OCI-LY1 (cell line): ENCODE data around the gene SLC9A7.

Source experiments
- H2AFZ ChIP-seq: fragments of 200-600 bp; sonication (generic), shearing (Covaris generic); 2 replicates; pipeline ENCODE4 v1.6.0; 2014; ENCODE audit warnings: antibody characterized with exemption, mild to moderate bottlenecking, low read length
- H3F3A ChIP-seq: fragments of 200-600 bp; sonication (generic), shearing (Covaris generic); 2 replicates; pipeline ENCODE4 v1.6.0; 2014; ENCODE audit warnings: mild to moderate bottlenecking, antibody characterized with exemption, low read length, moderate library complexity; ENCODE audit not compliant: insufficient read depth
- H3K27ac ChIP-seq: fragments of 200-600 bp; sonication (generic); 2 replicates; pipeline ENCODE4 v1.5.1; 2014; ENCODE audit warnings: low read length, mixed run types, mild to moderate bottlenecking, low read depth; ENCODE audit not compliant: poor library complexity, severe bottlenecking
- H3K27me3 ChIP-seq: fragments of 200-600 bp; sonication (generic); 2 replicates; pipeline ENCODE4 v1.6.0; 2014; ENCODE audit warnings: antibody characterized with exemption, mild to moderate bottlenecking, low read length, moderate library complexity; ENCODE audit not compliant: insufficient read depth
- H3K36me3 ChIP-seq: fragments of 200-600 bp; sonication (generic); 2 replicates; pipeline ENCODE4 v1.6.1; 2014; ENCODE audit warnings: mild to moderate bottlenecking, antibody characterized with exemption, low read length, moderate library complexity, mixed read lengths; ENCODE audit not compliant: insufficient read depth
- H3K4me1 ChIP-seq: fragments of 200-600 bp; sonication (generic); 2 replicates; pipeline ENCODE4 v1.5.1; 2014; ENCODE audit warnings: mild to moderate bottlenecking, low read length, moderate library complexity; ENCODE audit not compliant: insufficient read depth, severe bottlenecking
- H3K4me2 ChIP-seq: fragments of 200-600 bp; sonication (generic), shearing (Covaris generic); 2 replicates; pipeline ENCODE4 v1.6.1; 2014; ENCODE audit warnings: low read length
- H3K4me3 ChIP-seq: fragments of 200-600 bp; sonication (generic); 2 replicates; pipeline ENCODE4 v1.5.1; 2014; ENCODE audit warnings: low read length, low read depth, mild to moderate bottlenecking, mixed read lengths; ENCODE audit not compliant: poor library complexity, severe bottlenecking
- H3K79me2 ChIP-seq: fragments of 200-600 bp; shearing (Covaris generic); 2 replicates; pipeline ENCODE4 v1.6.1; 2016; ENCODE audit warnings: mixed run types, low read length, mixed read lengths; ENCODE audit not compliant: insufficient read depth
- H3K9ac ChIP-seq: fragments of 200-600 bp; sonication (generic), shearing (Covaris generic); 2 replicates; pipeline ENCODE4 v1.6.1; 2014; ENCODE audit warnings: mild to moderate bottlenecking, low read length, mixed read lengths
- H3K9me2 ChIP-seq: fragments of 200-600 bp; sonication (generic), shearing (Covaris generic); 2 replicates; pipeline ENCODE4 v1.6.1; 2014; ENCODE audit warnings: low read depth, mild to moderate bottlenecking, low read length, mixed read lengths
- H3K9me3 ChIP-seq: fragments of 200-600 bp; shearing (Covaris generic); 2 replicates; pipeline ENCODE4 v1.6.1; 2014; ENCODE audit warnings: low read length, mixed read lengths
- H4K20me1 ChIP-seq: fragments of 200-600 bp; sonication (generic), shearing (Covaris generic); 2 replicates; pipeline ENCODE4 v1.6.0; 2016; ENCODE audit warnings: mild to moderate bottlenecking, low read length; ENCODE audit not compliant: insufficient read depth
- CTCF ChIP-seq: fragments of 200-600 bp; sonication (generic), shearing (Covaris generic); IDR thresholded peaks from 2 replicates; pipeline ENCODE4 v1.5.1; 2017; ENCODE audit warnings: mild to moderate bottlenecking, antibody characterized with exemption, low read length, moderate library complexity, mixed read lengths
- EZH2 ChIP-seq: fragments of 200-600 bp; sonication (generic), shearing (Covaris generic); IDR thresholded peaks from 2 replicates; pipeline ENCODE4 v1.8.0; 2017; ENCODE audit warnings: borderline replicate concordance, mixed run types, mild to moderate bottlenecking, antibody characterized with exemption, low read length, moderate library complexity, mixed read lengths

SLC9A7 gene

GRCh38 chrX:46559062-46559461 lies 199.9 kb downstream of the SLC9A7 start:
- H3K27me3 ChIP-seq, result no peaks in the 10 kb centered on the region

GRCh38 chrX:46554942-46555341 lies 204.0 kb downstream of the SLC9A7 start:
- Histone ChIP-seq H3K79me2 (no peaks in the 10 kb centered on the region), H3K36me3 (no peaks in the 10 kb centered on the region), H2AFZ (no peak overlapping the region), H3K9me2 (no peaks in the 10 kb centered on the region), H3K9ac (no peak overlapping the region), H3K27me3 (no peaks in the 10 kb centered on the region), H3K27ac (no peak overlapping the region), H4K20me1 (no peaks in the 10 kb centered on the region), H3K4me2 (no peak overlapping the region), H3K9me3 (no peaks in the 10 kb centered on the region), H3F3A (no peaks in the 10 kb centered on the region), H3K4me1 (no peaks in the 10 kb centered on the region), H3K4me3 (no peak overlapping the region)
- TF ChIP-seq CTCF, result 0 out of 2 replicates have a peak, but pooled peaks have one; percentile 8
- TF ChIP-seq EZH2, result no peak

More at GRCh38 chrX:46559062-46559461, 199.9 kb downstream of the SLC9A7 start:
- Histone ChIP-seq H4K20me1 (no peaks in the 10 kb centered on the region), H2AFZ (no peak overlapping the region), H3K4me2 (no peak overlapping the region), H3K36me3 (no peaks in the 10 kb centered on the region), H3K4me3 (no peak overlapping the region), H3K9ac (no peak overlapping the region), H3K27ac (no peak overlapping the region), H3K9me3 (no peaks in the 10 kb centered on the region), H3K4me1 (peaks cover 18% of the 10 kb centered on the region), H3F3A (no peaks in the 10 kb centered on the region), H3K9me2 (no peaks in the 10 kb centered on the region), H3K79me2 (no peaks in the 10 kb centered on the region)
- TF ChIP-seq CTCF (no peak), EZH2 (no peak)

GRCh38 chrX:46553935-46554334 lies 205.0 kb downstream of the SLC9A7 start:
- H3K4me3 ChIP-seq, result no peak overlapping the region
- H3K79me2 ChIP-seq, result no peaks in the 10 kb centered on the region
- no peak overlapping the region for H2AFZ ChIP-seq
- H4K20me1 ChIP-seq, result no peaks in the 10 kb centered on the region
- no peaks in the 10 kb centered on the region for H3K4me1 ChIP-seq
- H3K9ac ChIP-seq, result no peak overlapping the region
- H3K27ac ChIP-seq, result no peak overlapping the region
- no peaks in the 10 kb centered on the region for H3K27me3 ChIP-seq
- H3K9me3 ChIP-seq, result no peaks in the 10 kb centered on the region
- H3K4me2 ChIP-seq, result no peak overlapping the region
- no peaks in the 10 kb centered on the region for H3K36me3 ChIP-seq
- no peak for TF ChIP-seq EZH2
- no peak for TF ChIP-seq CTCF
- no peaks in the 10 kb centered on the region for H3K9me2 ChIP-seq
- H3F3A ChIP-seq, result no peaks in the 10 kb centered on the region
